ENCODE measurements around the gene FOSL1.

GRCh38 chr11:65843811-65844210 is 56.4 kb downstream of the FOSL1 start:
- TF ChIP-seq POLR2A (IDR thresholded peaks at IDR 0.05), result no peak
- no peak for TF ChIP-seq CTCF (IDR thresholded peaks at IDR 0.05)
